Uterine smooth muscle cell (primary cell): ENCODE measurements around the gene KIAA1191. TPM values are rescaled to one million over a fixed set of nuclear protein-coding genes. Genes with fewer than 3 reads are reported as not detected.

Experiments
- total RNA-seq: library from RNA; depleted of rRNA; stranded (reverse); fragments of >200 nt; gene quantifications from 2 replicates; pipeline ENCODE4 v1.2.3, GENCODE V29; 2014

The KIAA1191 gene
- total RNA-seq: 65.5 and 68.2 TPM in 2 replicates

DNA sequence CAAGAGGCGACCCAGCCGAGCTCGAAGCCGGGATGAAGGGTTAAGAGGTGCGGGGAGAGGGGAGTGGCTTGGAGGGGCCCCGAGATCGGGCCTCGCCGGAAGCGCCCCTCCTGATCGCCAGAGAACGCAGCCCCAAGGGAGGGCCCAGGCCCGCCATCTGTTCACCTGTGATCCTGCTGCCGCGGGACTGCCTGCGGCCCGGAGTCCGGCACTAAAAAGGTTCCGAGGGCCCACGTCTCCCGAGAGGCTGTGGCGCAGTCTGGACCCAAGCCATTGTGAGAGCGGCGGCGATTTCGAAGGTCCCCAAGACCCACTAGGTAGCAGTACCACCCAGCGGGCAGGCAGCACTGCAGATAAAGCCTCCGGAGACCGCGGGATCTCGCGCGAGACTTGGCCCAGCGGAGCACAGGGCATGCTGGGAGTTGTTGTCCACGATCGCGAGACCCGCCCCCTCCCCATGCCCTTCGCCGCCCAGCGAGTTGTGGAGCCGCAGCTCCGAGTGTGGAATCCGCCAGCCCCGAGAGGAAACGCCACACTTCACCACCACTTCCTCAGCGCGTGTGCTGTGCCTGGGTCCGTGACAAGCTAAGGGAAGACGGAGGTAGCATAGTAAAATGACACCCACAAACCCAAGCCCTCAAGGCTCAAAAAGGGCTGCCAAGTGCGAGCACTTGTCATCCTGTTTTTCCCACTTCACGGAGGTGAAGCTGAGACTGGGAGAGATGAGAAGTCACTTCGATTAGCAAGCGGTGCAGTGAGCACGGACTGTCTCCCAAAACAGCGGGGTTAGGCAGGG lies at the start of gene KIAA1191:
Gene KIAA1191 (minus strand): TSS at position 328 of the 796 bp plus-strand sequence. CDS start 2,256 bp downstream, outside the sequence.

GRCh38 chr5:176388444-176389134 lies 27.0 kb upstream of the KIAA1191 start, which contains the start of the genes HIGD2A and NOP16:
HIGD2A (plus strand) TSS chr5:176388751; CDS start chr5:176388820, 69 bp downstream.
NOP16 (minus strand) TSS chr5:176388598; CDS start chr5:176388539, 59 bp downstream.

DNA sequence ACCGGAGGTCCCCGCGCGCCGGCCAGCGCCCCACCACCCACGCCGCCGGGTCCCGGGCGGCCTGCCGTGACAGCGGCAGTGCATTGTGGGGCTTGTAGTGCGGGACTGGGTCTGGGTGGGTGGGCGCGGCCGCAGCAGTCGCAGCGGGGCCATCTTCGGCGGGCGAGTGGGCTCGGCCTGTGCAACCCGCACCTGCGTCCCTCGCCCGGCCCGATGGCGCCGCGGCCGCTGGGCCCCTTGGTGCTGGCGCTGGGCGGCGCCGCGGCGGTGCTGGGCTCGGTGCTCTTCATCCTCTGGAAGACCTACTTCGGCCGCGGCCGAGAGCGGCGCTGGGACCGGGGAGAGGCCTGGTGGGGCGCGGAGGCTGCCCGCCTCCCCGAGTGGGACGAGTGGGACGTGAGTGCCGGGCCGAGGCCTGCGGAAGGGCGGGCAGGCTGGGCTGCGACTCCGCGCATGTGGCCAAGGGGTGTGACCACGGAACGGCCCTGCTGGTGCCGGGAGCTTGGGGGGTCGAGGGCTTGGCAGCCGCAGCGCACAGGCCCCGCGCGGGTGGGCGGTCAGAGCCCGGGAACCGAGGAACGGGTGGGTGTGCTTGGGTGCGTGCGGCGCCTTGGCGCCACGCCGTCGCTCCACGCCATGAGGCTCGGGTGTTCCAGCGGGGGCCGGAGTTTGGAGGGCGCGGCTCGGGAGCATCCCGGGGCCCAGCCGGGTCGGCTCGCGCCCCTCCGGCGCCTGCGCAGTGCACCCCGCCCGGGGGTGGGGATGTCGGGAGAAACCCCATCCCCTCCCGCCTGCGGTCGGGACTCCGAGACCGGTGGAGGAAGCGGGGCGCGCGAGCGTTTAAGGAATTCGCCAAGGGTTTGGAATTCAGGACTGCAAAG lies 4.0 kb upstream of the KIAA1191 start, which contains the start of gene ARL10:
Gene ARL10 (plus strand): TSS at position 137 of the 881 bp plus-strand sequence. CDS start 77 bp downstream, at position 214.

Other genes starting within 250 kb of the KIAA1191 start
- gene SIMC1, start 123.3 kb downstream of the KIAA1191 start, total RNA-seq: 5.2 and 6.7 TPM in 2 replicates
- 12.5 and 13.7 TPM in 2 replicates for gene ARL10, start 3.7 kb upstream of the KIAA1191 start, total RNA-seq
- gene NOP16, start 26.8 kb upstream of the KIAA1191 start, total RNA-seq: 11.4 and 20.0 TPM in 2 replicates
- gene HIGD2A, start 27.0 kb upstream of the KIAA1191 start, total RNA-seq: 17.0 and 25.4 TPM in 2 replicates
- 89.4 and 139 TPM in 2 replicates for gene CLTB, start 54.8 kb upstream of the KIAA1191 start, total RNA-seq
- 36.5 and 38.3 TPM in 2 replicates for gene FAF2, start 86.6 kb upstream of the KIAA1191 start, total RNA-seq
- gene RNF44, start 175.6 kb upstream of the KIAA1191 start, total RNA-seq: 1.00 and 1.7 TPM in 2 replicates
- gene CDHR2, start 187.6 kb upstream of the KIAA1191 start, total RNA-seq: not detected in 2 replicates
- 4.4 and 9.8 TPM in 2 replicates for gene GPRIN1, start 248.4 kb upstream of the KIAA1191 start, total RNA-seq